HG03378 (cell line): ENCODE data around the gene MEIKIN.

Experiments
- ATAC-seq: cut with Tn5 transposase; IDR thresholded peaks from one replicate; pipeline ENCODE4 v1.9.1; 2021; ENCODE audit warnings: mild to moderate bottlenecking, moderate library complexity; ENCODE audit not compliant: unreplicated experiment

Gene MEIKIN, protein sequence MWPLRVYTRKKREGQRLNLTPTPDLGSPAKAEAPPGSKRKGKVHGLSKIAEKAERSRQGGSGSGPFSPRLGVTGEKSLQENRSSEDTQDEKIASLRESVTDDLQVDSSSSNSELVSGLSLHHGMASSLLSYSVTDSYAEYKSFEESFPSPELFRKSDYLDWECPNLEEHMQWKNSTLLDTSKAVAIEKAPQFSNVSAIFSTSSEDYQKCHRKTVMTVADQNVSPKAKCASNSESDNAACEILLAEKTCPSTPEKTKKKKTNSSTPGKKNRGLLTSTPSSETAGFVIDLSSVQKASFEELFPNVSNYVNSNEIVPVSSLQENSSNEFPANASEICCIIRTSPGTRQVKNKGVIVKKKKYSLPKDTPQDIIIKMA

DNA sequence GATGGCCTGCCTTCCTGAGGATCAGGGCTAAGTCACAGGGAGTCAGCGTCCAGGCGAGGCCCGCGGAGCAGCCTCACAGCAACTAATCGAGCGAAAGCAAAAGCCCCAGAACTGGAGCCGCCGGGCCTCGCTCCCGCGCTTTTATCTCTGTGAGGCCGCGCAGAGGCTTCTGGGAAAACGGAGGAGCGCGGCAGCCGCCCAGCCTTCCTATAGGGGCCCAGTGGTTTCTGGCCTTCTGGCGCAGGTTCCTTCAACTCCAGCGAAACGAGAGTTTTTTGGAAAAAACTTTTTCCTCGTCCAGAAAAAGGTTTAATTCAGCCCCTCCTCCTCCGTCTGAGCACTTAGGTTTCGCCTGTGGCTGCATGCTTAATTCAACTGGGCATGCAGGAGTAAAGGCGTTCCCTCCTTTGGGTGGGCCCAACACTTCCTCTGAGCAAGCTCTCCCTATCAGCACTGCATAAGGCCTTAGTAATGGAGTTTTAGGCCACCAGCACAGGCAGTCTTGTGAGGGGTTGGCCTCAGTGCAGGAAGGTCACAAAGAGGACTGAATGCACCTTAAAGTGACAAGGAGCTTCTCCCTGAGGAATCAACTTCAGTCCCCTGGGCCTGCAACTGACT lies at the start of gene MEIKIN:
Gene MEIKIN (minus strand): TSS at position 113 of the 618 bp plus-strand sequence. CDS start 158 bp downstream, outside the sequence.
- ATAC-seq, result no peak

DNA sequence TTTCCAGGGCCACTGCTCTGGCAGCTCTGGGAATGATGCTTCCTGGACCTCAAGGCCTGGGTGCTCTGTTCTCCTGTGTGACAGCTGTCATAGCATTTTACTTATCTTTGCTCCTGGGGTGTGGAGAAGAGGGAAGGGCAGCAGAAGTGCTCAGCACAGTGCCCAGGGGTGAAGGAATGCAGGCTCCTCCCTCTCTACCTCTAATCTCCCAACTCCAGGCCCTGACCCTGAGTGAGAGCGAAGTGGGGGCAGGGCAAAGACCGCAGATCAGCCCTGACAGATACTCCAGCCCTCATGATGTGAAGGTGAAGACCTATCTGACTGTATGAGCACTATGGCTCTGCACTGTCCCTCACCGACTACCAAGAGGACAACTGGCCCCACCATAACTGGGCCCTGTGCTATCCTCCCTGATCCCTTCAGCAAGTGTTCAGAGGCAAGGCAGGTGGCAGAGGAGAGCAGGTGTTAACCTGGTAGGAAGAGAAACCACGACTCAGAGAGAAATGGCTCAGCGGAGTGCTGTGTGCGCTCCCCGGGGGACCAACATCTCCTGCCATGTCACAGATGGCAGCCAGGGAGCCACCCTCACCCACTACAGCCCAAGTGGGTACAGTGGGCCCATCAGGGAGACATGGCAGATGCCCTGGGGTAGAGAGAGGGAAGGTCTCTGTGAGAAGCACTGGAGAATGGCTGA lies 49.2 kb upstream of the MEIKIN start:
- no peak for ATAC-seq

DNA sequence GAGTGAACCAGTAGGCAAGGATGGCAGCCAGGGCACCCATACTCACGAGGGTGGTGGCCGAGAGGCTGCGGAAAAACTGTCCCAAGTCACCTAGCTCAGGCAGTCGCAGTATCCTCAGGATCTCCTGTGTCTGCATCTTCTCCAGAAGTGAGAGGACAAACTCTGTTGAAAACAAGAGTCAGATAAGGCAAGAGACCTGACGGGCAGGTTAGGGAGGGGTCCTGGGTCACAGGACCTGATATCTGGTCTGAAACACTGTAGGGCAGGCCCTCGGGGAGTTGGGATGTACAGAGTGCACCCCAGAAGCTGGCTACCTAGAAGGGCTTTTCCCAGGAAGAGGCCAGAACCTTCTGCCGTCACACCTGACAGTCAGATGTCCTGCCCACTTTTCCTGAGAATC lies 48.6 kb upstream of the MEIKIN start:
- no peak for ATAC-seq

DNA sequence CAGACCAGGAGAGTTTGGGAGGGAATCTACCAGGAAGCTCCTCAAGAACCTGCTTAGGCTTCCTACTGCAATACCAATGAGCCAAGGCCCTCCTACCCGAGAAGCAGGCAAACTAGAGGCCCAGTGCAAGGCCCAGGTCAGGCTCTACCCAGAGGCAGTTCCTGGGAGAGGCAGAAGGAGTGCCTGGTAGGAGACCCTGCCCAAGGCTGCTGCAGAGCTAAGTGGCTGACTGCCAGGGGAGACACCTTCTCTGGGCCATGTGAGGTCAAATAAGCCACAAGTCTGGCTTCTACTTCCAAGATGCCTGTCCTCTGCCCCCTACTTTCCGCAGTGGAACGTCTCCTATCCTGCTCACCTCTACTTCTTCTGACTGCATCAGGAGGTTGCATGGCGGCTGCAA lies 48.2 kb upstream of the MEIKIN start:
- no peak for ATAC-seq

DNA sequence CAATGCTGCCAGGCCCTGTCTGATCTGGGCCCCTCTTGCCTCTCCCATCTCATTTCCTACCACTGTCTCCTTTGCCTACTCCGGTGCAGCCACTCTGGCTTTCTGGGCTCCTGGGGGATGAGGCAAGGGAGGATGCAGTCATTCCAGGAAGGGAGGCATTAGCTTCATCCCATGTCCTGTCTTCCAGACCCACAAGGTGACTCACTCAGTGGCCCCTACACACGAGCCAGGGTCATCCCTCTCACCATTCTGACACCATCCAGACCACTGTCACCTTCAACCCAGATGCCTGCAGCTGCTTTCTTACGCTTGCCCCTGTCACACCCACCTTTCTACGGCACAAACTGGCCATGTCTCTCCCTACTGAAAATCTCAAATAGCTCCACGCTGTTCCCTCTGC lies 46.9 kb upstream of the MEIKIN start:
- ATAC-seq, result no peak

DNA sequence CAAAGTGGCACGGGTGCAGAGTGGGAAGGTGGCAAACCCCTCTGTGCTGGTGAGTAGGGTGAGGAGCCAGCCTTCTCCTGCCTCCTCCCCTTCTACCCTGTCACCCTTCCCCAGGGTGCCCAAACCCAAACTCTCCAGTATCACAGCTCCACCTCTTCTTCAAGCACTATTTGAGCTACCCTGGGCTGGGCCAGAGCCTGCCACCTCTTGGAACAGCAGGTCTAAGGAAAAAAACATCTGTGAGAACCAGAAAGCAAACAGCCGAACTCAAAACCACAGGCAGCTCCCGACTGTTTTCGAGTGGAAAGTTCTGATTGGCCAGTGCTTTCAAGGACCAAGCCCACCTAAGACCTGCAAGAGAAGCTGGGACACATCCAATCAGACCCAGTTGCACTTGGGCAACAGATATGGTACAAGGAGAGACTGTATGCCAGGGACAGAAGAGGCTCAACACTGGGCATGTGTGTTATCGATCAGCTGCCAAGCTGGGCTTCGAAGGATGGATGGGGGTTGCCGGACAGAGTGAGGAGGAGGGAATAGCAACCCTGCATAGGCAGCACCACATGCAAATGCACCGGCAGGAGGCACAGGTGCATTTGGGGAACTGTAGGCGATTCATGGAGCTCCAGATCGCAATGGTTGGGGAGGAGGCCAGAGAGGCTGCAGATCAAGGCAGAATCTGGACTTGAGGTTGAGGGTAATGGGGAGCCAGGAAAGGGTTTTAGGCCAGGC lies 46.3 kb upstream of the MEIKIN start:
- no peak for ATAC-seq

DNA sequence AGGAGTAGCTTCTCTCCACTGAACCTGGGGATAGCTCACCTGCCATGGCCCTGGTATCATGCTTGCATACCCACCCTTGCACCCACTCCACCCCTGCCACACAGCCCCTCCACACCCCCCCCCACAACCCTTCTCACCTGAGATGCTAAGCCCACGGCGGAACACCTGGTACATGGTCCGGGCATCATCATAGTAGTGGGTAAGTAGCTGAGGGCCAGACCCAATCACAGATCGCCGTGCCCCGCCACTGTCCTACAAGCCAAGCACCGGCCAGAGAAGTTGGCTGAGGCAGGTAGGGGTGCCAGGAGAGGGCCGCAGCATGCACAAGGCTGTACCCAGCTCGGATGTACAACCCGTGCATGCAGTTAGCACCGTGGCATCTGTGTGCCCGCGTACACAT lies 45.3 kb upstream of the MEIKIN start:
- no peak for ATAC-seq

DNA sequence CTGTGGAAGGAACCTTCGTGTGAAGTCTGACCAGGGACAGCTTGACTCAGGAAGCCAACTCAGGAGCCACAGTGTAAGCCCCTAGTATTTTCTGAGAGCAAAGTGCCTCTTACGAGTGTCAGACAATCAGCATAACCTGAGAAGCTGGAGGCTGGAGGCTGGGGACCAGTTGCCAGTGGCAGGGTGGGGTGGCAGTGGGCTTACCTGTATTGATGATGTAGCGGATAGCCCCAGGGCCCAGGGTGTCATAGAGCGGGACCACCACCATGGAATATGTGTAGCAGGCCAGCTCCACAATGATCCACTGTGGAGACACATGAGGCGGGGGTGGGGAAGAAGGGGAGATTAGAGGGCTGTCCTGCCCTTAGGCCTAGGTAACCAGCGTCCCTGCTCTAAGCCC lies 43.1 kb upstream of the MEIKIN start:
- ATAC-seq, result no peak

DNA sequence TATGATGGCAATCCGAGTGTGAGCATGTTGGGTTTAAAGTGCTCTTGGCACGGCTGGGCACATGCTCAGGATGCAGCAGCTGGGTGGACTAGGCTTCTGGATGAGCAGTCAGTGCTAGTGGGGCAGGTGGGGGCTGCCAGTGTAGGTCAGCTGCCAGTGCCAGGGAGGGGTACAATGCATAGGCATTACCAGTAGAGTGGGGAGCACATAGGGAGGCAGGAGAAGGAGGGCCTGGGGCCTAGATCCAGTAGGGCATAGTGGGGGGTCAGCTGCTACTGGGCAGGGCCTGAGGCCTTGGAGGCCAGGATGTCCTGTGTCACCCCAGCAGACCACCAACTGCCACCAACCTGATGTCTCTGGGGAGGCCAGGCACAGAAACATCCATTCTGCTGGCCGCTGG lies 41.8 kb upstream of the MEIKIN start:
- ATAC-seq, result no peak

DNA sequence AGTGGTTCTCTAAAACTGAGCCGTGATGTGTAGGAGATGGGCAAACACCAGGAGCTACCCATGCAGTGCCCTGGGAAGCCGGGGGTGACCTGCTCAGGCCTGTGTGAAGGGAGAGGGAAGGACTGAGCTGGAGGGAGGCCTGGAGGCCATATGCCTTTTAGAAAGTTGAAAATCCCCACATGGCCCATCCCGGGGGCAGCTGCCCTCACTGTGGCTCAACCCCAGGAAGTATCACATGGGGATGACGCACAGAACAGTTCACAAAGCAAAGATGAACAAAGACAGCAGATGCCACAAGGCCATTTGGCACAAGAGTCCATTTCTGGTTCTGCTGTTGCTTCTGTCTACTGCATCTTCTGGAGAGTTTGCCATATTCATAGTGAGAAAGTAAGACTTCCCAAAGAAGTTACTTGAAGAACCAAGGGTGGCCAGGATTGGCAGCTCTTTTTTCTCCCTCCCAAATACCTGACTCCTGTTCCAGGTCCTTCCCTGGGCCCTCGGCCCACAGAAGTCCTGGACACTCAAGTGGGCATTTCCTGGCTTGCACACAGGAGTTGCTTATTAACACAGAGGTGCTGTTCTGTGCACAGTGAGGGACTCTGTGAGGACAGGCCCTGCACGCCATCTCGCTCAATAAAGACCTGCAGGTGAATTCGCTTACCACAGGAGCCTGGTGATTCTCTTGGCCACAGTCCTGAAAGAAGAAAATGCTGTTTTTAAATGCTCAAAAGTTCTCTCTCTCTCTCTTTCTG lies 40.9 kb upstream of the MEIKIN start:
- ATAC-seq, result no peak

DNA sequence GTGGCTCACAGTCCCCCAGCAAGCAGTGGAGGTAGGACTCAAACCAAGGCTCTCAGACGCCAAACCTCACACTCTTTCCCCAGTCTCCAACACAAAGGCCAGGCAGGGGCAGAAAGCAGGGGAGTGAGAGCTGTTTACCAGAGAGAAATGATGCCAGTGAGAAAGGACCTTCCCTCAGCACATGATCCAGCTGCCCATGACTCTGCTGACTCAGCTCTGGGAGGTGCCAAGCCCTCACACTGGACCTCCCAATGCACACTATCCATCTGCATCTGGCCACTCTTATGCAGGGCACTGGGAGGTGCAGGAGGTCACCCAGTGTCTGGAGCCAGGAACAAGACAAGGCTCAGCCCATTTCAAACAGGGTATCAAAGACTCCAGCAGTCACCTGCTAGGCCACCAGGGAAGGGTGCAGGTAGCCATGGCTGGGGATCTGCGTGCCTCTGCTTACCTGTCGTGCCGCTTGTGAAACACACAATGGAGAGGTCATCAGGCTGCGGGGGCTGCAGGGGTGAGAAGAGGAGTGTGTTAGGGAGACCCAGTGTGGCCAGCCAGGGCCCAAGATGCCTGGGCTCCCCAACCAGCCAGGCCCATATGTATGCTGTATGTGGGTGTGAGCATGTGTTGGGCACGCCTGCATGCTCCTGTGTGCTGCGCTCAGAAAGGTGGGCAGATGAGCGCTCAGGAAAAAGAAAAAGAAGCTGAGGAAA lies 39.6 kb upstream of the MEIKIN start:
- no peak for ATAC-seq

DNA sequence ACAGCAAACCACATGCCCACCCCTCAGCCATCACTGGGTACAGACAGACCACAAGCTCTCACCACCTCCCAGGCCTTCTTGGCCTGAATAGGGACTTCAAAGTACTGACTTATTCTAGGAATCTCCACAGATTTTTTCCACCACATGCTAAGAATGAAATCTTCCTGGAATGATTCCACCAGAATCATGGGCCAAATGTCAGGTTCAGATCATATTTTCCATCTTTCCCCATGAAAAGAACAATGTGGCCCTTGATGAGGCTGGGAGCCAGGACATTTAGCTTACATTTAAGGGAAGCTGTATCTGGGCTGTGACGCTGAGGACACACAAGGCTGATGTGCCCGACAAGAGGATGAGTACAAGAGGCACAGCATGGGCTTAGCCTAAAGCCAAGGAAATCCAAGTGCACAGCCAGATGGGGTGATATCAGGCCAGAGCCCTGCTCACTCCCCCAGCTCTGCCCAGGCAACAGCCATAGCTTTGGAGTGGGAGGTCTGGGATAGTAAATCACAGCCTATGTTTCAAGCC lies 37.8 kb upstream of the MEIKIN start:
- no peak for ATAC-seq

DNA sequence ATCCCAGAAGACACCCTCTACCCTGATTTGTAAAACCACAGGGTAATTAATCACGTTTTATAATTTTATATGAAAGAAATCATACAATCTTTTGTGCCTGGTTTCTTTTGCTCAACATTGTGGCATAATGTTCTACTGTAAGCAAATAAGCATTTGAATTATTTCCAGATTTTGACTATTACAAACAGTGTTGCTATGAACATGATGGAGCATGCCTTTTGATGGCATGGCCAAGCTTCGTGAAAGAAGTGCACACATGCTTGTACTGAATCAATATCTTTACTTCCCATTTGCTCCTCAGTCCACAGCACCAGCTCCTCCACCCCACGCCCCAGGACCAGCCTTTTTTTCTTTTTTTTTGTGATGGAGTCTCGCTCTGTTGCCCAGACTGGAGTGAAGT lies 36.1 kb upstream of the MEIKIN start:
- no peak for ATAC-seq

DNA sequence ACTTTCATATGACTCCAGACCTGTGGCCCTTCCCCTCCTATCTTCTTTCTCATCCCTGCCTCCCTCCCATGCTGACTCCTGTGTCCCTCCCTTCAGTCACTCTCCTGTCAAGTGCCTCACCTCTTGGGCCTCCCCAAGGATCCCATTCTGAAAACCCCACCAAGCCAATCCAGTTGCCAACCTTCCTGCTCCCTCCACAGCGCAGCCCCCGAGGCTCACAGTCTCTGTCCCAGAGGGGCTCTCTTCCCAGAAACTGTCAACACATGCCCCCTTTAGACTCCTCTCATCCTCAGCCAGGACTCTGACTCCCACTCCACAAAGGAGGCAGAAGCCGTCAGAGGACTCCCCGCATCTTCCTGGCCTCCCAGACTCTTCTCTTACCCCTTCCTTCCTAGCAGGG lies 35.2 kb upstream of the MEIKIN start:
- ATAC-seq, result no peak

DNA sequence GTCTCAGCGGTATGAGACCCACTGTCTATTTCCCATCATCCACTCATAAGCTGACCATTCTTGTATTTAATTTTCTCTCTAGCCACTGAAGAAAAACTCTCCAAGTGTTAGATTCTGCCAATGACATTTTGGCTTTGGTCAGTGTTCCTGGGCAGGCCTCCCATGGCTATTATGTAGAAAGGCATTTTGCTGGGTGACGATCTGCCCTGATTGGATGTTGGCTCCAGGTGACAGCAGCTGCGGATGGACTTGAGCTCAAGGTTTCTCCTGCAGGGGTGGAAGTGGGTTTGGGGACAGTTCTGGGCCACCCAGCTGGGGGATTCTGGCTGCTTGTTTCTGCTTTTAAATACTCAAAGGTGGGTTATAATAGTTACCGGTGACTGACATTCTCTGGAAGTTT lies 34.4 kb upstream of the MEIKIN start:
- no peak for ATAC-seq

DNA sequence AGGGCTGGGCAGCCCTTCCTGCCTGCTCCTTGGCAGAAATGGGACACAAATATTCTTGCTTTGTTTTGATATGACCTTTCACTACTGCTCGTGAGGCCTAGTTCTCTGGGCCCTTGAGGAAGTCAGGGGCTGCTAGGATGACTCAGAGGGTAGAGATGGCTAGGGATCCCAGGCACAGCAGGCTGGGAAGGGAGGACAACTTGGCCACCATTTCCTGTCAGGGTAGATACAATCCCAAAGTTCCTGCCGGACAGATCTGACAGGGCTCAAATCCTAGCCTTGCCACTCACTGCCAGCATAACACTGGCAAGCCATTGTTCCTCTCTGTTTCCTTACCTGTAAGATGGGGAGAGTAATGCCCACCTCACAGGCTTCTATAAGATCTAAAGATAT lies 31.7 kb upstream of the MEIKIN start:
- ATAC-seq, result no peak

DNA sequence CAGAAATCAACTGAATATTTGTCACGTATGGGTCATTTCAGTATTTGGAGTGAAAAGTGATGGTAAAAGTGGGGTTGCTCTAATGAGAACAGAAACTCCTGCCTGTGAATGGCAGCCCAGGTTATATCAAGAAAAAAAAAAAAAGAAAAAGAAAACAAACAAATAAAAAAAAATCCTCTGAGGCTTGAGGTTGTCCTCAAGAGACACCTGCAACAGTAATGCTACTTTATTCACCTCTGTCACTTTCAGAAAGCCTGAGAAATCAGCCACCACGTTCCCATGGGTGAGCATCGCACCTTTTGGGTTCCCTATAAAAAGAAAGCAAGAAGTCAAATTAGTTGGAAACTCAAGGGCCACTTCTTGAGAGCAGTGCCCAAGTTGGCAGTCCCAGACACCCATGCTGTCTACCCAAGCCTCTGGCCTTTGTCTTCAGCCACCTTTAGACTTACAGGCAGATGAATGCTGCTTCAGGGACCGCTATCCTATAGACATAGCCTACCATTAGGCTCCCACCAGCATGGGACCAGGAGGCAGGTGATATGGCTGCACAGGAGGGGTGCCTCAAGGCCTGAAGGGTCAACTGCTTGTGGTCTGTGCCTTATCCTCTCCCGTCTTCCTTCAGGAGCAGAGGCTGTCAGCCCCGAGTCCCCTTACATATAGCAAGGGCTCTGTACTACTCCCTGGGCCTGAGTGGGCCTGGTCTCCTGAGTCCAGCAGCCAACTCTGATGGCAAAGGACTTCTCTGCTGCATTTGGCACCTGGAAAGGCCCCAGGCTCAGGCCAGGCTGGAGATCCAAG lies 31.1 kb upstream of the MEIKIN start:
- ATAC-seq, result no peak

DNA sequence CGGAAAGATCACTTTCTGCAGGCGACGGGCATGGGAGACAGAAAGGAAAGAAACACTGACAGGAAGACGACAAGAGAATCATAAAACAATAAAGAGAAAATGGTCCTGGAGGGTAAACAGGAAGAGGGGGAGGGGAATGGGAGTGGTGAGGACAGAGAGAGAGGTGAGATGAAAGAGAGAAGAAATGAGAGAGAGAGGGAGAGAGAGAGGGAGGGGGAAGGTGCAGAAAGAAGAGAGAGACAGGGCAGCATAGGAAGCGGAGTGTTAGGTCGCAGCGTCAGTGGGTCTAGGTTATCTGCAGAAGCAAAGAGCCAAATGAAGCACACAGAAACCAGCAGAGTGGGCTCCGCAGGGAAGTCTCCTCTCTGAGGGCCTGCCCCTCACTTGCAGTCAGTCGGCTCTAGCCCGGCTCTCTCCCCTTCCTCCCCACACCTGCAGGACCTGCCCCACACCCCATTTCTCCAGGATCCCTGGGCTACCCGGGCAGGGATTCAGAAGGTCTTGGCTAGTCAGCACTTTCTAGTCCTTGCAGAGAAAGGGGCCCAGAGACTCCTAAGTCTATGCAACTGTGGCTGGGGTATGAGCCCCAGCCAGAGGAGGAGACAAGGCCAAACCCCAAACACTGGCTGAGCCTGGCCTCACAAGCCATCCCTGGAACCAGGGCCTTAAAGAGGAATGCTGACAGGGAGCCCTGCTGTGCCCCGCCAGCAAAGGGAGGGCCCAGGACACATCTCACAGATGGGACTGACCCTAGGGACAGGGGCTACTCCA lies 29.7 kb upstream of the MEIKIN start:
- ATAC-seq, result no peak
